HepG2 (cell line): ENCODE data around the gene KCNAB1. TPM values are rescaled to one million over a fixed set of nuclear protein-coding genes. Genes with fewer than 3 reads are reported as not detected.

Source experiments
- ATAD3A ChIP-seq: sonication (generic); formaldehyde crosslinking; IDR thresholded peaks from 2 replicates; pipeline ENCODE4 v1.4.0; 2020; ENCODE audit warnings: missing genetic modification reagents
- ELK4 ChIP-seq: sonication (generic); formaldehyde crosslinking; IDR thresholded peaks from 2 replicates; pipeline ENCODE4 v1.9.0; 2021; ENCODE audit warnings: missing genetic modification reagents, borderline replicate concordance
- FOSL1 ChIP-seq: sonication (generic); formaldehyde crosslinking; IDR thresholded peaks from 2 replicates; pipeline ENCODE4 v1.9.0; 2021; ENCODE audit warnings: missing genetic modification reagents, borderline replicate concordance
- FOXO1 ChIP-seq: sonication (generic); formaldehyde crosslinking; IDR thresholded peaks from 2 replicates; pipeline ENCODE4 v1.4.0; 2020; ENCODE audit warnings: missing genetic modification reagents
- GMEB1 ChIP-seq: sonication (generic); formaldehyde crosslinking; IDR thresholded peaks from 2 replicates; pipeline ENCODE4 v1.5.1; 2020; ENCODE audit warnings: missing genetic modification reagents, mild to moderate bottlenecking, borderline replicate concordance
- IRF2 ChIP-seq: IDR thresholded peaks from 2 replicates; pipeline ENCODE4 v1.6.1; 2018; ENCODE audit warnings: missing genetic modification reagents, missing compliant biosample characterization
- KAT7 ChIP-seq: IDR thresholded peaks from 2 replicates; pipeline ENCODE4 v1.6.1; 2018; ENCODE audit warnings: borderline replicate concordance, missing compliant biosample characterization
- MYNN ChIP-seq: sonication (generic); formaldehyde crosslinking; IDR thresholded peaks from 2 replicates; pipeline ENCODE4 v1.4.0; 2020; ENCODE audit warnings: mild to moderate bottlenecking, low read depth, missing genetic modification reagents
- NFAT5 ChIP-seq: sonication (generic); formaldehyde crosslinking; IDR thresholded peaks from 2 replicates; pipeline ENCODE4 v1.4.0; 2020; ENCODE audit warnings: missing genetic modification reagents
- NFYC ChIP-seq: IDR thresholded peaks from 2 replicates; pipeline ENCODE4 v1.6.1; 2016; ENCODE audit warnings: missing genetic modification reagents, missing compliant biosample characterization
- RARA ChIP-seq: IDR thresholded peaks from 2 replicates; pipeline ENCODE4 v1.6.1; 2016; ENCODE audit warnings: missing genetic modification reagents, missing compliant biosample characterization
- SALL2 ChIP-seq: sonication (generic); formaldehyde crosslinking; IDR thresholded peaks from 2 replicates; pipeline ENCODE4 v1.8.1; 2023; ENCODE audit warnings: mild to moderate bottlenecking, missing genetic modification reagents, inconsistent platforms
- SIX4 ChIP-seq: sonication (generic); formaldehyde crosslinking; IDR thresholded peaks from 2 replicates; pipeline ENCODE4 v1.4.0; 2020; ENCODE audit warnings: missing genetic modification reagents
- THAP11 ChIP-seq: IDR thresholded peaks from 2 replicates; pipeline ENCODE4 v1.6.1; 2016; ENCODE audit warnings: missing biosample characterization, missing genetic modification reagents
- ZMAT3 ChIP-seq: sonication (generic); formaldehyde crosslinking; conservative IDR thresholded peaks from 2 replicates; pipeline ENCODE4 v1.7.0; 2021; ENCODE audit warnings: missing genetic modification reagents
- ZNF10 ChIP-seq: sonication (generic); formaldehyde crosslinking; IDR thresholded peaks from 2 replicates; pipeline ENCODE4 v1.4.0; 2020; ENCODE audit warnings: mild to moderate bottlenecking, low read depth, missing genetic modification reagents, borderline replicate concordance
- ZNF282 ChIP-seq: fragments of 450-650 bp; IDR thresholded peaks from 2 replicates; pipeline ENCODE4 v1.6.1; 2018; ENCODE audit not compliant: partially characterized antibody
- ZNF33A ChIP-seq: sonication (generic); formaldehyde crosslinking; IDR thresholded peaks from 2 replicates; pipeline ENCODE4 v1.5.1; 2020; ENCODE audit warnings: missing genetic modification reagents, mild to moderate bottlenecking, moderate library complexity, borderline replicate concordance
- ZNF362 ChIP-seq: sonication (generic); formaldehyde crosslinking; IDR thresholded peaks from 2 replicates; pipeline ENCODE4 v1.4.0; 2020; ENCODE audit warnings: missing genetic modification reagents, mild to moderate bottlenecking, borderline replicate concordance
- ZNF441 ChIP-seq: sonication (generic); formaldehyde crosslinking; IDR thresholded peaks from 2 replicates; pipeline ENCODE4 v1.7.0; 2021; ENCODE audit warnings: missing genetic modification reagents, borderline replicate concordance
- ZNF792 ChIP-seq: IDR thresholded peaks from 2 replicates; pipeline ENCODE4 v1.6.1; 2016
- polyA plus RNA-seq, 8 experiments: library from polyadenylated mRNA; depleted of rRNA in 3 of 8; stranded (reverse) in 7 of 8; unstranded in 1 of 8; fragments of >200 nt; fragmentation: Illumina TruSeq in 4 of 8; extraction: Trizol in 4 of 8; gene quantifications; 2 replicates each; pipeline versions ENCODE4 v1.2.1 to v1.2.3, GENCODE V29; 2011 to 2016; ENCODE audit warnings: low read depth in 4 of 8, missing spikeins in 1 of 8, mixed read lengths in 1 of 8; ENCODE audit not compliant: insufficient read depth in 1 of 8
- total RNA-seq, 5 experiments: library from RNA; depleted of rRNA; stranded (reverse); fragments of >200 nt; fragmentation: Illumina TruSeq; extraction: Trizol; gene quantifications; 2 replicates each; pipeline ENCODE4 v1.2.3, GENCODE V29; 2016; ENCODE audit warnings: low read depth in 1 of 5

The KCNAB1 gene
- total and polyA plus RNA-seq, 2 of the 13 experiments (the other 11 are each of a cell fraction or from before 2014, with no cell fraction given): not detected

GRCh38 chr3:156554842-156555687, 434.7 kb downstream of the KCNAB1 start, which contains the start of gene SSR3 (continued):
- TF ChIP-seq NFAT5 (peak; percentile 66; the same call in 1 of the 2 replicates), ATAD3A (CRISPR knock-in tag) (peak; percentile 71; the same call in 1 of the 2 replicates), SALL2 (CRISPR knock-in tag) (peak; percentile 69; the same call in 1 of the 2 replicates), GMEB1 (CRISPR knock-in tag) (peak; percentile 94), RARA (CRISPR knock-in tag) (no peak), SIX4 (CRISPR knock-in tag) (0 out of 2 replicates have a peak, but pooled peaks have one; percentile 6), IRF2 (CRISPR knock-in tag) (peak; percentile 46), NFYC (peak; percentile 97), ZNF362 (peak; percentile 97), ZNF792 (no peak; the same call in 1 of the 2 replicates), ELK4 (CRISPR knock-in tag) (no peak), ZMAT3 (CRISPR knock-in tag) (peak; percentile 56; the same call in 1 of the 2 replicates), KAT7 (CRISPR knock-in tag) (peak; percentile 90; the same call in 1 of the 2 replicates), THAP11 (CRISPR knock-in tag) (peak; percentile 98), ZNF441 (CRISPR knock-in tag) (no peak), ZNF282 (no peak), ZNF10 (CRISPR knock-in tag) (no peak), MYNN (CRISPR knock-in tag) (no peak), FOXO1 (no peak), FOSL1 (CRISPR knock-in tag) (no peak), ZNF33A (no peak)
